ENCODE data around the gene ANAPC13.

Gene ANAPC13

GRCh38 chr3:134485718-134486576, at the start of gene ANAPC13, which contains the start of gene CEP63:
ANAPC13 (minus strand) TSS chr3:134485985; CDS start chr3:134482904, 3,081 bp downstream.
CEP63 (plus strand) TSS chr3:134486057; CDS start chr3:134495321, 9,264 bp downstream.
- peak; percentile 95 for DNase-seq

DNA sequence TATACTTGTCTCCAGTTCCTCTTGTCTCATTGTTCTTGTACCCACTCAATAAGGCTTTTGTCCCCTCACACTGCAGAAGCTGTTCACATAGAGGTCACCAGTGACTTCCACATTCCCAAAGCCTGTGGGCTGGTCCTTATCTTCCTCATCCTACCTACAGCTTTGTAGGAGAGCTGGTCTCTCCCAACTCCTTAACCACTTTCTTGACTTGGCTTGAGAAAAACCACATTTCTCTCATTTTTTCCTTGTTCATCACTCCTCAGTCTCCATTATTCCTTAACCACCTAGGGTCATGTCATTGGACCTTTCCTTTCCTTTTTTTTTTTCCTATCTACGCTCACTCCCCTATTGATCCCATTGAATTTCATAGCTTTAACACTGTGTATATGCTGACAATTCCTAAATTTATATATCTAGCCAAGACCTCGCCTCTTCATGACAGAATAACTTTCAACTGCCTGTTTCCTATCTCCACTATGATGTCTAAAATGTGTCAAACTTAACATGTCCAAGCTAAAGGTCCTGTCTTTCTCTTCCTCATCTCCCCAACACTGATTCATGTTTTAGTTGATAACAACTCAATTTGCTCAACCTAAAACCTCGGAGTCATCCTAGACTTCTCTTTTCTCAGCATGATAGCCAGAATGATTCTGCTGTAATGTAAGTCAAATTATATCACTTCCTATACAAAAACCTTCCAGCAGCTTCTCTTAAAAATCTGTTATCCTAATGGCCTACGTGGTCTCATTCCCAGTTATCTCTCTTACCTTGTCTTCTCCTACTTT, 49.6 kb upstream of the ANAPC13 start:
- no peak for DNase-seq

DNA sequence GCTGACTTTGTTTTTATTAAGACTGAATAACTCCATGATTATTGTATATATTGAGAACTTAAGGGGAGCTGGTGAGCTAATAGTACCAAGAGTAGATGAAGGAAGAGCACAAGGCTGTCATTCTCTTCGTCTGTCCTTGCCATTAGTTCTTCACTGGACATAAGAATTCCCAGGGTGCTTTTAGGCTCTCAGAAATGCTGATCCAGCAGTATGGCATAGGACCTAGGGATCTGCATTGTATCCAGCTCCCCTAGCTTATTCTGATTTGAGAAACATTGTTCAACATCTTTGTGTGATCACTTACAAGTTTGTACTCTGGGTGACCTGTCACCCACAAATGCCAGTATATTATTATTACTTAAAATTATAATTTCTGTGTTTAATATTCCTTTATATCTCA, 47.7 kb upstream of the ANAPC13 start:
- DNase-seq: no peak

- DNase-seq: no peak
Observed at GRCh38 chr3:134527538-134528186, 41.9 kb upstream of the ANAPC13 start.

GRCh38 chr3:134527037-134527436, 41.3 kb upstream of the ANAPC13 start:
- peak; percentile 19 for DNase-seq

DNA sequence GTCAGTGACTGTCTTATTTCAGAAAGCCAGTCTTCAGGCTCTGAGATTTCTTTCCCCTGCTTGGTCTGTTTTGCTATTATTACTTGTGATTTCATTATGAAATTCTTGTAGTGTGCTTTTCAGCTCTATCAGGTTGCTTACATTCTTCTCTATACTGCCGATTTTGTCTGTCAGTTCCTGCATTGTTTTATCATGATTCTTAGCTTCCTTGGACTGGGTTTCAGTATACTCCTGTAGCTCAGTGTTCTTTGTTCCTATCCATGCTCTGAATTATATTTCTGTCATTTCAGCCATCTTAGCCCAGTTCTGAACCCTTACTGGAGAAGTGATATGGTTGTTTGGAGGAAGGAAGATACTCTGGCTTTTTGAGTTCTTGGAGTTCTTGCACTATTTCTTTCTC, 40.5 kb upstream of the ANAPC13 start:
- no peak for DNase-seq

- no peak for DNase-seq
Observed at GRCh38 chr3:134525293-134525692, 39.5 kb upstream of the ANAPC13 start.

DNA sequence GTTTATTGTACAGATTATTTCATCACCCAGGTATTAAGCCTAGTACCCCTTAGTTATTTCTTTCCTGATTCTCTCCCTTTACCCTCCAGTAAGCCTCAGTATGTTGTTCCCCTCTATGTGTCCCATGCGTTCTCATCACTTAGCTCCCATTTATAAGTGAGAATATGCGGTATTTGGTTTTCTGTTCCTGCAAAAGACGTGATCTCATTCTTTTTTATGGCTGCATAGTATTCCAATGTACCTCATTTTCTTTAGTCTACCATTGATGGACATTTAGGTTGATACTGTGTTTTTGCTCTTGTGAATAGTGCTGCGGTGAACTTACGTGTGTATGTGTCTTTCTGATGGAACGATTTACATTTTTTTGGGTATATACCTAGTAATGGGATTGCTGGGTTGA, 36.8 kb upstream of the ANAPC13 start:
- no peak for DNase-seq

GRCh38 chr3:134517791-134518190, 32.0 kb upstream of the ANAPC13 start:
- no peak for DNase-seq

DNA sequence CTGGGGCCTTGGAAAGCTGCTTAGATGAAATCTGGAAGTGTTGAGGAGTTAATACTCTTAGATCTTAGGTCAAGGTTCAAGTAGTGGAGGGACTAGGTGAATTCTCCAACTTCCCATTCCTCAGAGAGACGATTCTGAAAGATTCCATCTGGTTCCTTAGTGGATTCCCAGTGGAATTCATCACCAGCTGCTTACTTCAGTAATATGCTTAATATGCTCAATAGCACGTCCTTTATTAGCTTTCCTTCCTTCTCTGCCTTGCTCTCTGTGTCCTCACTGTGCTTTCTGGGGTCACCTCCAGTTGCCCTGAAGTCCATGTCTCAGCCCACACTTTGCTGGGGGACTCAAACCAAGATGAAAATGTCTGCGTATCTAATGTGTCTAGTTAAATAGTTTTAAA, 31.1 kb upstream of the ANAPC13 start:
- DNase-seq: no peak

DNA sequence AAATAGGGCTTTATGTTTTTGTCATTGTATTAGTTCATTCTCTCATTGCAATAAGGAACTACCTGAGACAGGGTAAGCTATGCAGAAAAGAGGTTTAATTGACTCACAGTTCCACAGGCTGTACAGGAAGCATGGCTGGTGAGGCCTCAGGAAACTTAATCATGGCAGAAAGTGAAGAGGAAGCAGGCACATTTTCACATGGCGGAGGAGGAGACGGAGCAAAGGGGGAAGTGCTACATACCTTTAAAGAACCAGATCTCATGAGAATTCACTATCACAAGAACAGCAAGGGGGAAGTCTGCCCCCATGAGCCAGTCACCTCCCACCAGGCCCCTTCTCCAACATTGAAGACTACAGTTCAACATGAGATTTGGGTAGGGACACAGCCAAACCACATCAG, 25.7 kb upstream of the ANAPC13 start:
- DNase-seq: no peak

DNA sequence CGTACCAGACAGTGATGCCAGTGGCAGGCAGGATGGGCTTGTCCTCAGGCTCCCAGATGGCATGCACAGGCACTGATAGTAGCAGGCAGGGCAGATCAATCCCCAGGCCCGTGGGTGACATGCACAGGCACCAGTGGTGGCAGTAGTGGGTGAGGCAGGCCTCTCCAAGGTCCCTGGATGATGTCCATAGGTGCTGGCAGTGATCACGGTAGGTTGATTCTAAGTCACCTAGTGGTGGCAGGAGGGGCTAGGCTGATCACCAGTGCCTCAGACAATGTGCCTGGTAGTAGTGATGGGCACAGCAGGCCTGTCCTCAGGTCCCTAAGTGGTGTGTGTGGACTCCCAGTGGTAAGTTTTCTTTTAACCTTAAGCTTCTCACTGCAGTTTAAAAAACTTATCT, 19.7 kb upstream of the ANAPC13 start:
- no peak for DNase-seq

DNA sequence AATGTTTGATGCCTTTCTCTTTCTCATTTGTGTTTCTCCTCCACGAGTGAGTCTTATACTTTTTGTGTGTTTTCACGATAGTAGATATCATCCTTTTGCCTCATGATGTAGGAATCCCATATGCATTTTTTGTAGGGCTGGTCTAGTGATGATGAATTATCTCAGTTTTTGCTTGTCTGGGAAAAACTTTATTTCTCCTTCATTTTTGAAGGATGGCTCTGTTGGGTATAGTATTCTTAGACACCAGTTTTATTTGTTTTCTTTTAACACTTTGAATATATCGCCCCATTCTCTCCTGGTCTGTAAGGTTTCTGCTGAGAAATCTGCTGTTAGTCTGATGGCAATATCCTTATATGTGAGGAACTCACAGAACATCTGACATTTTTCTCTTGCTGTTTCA, 18.3 kb upstream of the ANAPC13 start:
- no peak for DNase-seq

GRCh38 chr3:134503266-134503665, 17.5 kb upstream of the ANAPC13 start:
- no peak for DNase-seq

DNA sequence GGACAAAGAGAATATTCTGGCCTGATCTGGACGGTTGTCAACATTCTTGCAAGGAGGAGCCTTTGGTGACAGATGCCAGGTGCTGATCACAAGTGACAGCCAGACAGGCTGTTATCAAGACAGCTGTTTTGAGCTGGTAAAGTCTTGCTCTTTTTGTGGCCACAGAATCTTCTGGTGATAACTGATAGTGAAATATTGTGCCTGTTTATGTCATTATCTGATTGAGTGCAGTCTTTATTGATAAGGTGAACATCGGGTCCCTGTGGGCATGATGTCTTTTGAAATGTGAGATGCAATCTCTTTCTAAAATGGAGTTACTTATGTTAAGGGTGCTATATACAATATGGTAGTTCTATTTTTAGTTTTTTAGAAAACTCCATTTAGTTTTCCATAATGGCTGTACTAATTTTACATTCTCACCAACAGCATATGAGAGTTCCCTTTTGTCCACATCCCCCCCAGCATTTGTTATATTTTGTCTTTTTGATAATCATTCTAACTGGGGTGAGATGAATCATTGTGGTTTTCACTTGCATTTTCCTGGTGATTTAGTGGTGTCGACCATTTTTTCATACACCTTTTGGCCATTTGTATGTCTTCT, 10.8 kb upstream of the ANAPC13 start:
- DNase-seq: no peak

GRCh38 chr3:134495980-134496379, 10.2 kb upstream of the ANAPC13 start:
- DNase-seq: no peak

DNA sequence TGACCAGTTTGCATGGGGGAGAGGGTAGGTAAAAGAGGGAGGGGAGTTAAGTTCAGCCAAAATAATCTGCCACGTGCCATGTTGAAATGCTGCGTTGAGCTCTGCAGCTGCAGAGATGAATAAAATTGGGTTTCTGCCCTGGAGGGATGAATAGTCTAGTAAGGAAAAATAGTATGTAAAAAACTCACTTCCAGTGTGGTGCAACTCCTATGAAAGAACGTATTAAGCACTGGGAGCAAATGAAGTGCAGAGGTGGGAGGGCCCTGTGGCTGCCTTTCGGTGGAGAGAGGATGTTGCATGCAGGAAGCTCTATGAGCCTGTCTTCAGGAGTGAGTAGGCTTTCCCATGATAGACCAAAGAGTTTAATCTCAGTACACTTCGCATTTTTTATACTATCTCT, 8.7 kb upstream of the ANAPC13 start:
- DNase-seq: no peak

GRCh38 chr3:134487406-134487805, 1.6 kb upstream of the ANAPC13 start:
- DNase-seq: no peak

GRCh38 chr3:134486577-134487041, 824 bp upstream of the ANAPC13 start:
- no peak for DNase-seq

DNA sequence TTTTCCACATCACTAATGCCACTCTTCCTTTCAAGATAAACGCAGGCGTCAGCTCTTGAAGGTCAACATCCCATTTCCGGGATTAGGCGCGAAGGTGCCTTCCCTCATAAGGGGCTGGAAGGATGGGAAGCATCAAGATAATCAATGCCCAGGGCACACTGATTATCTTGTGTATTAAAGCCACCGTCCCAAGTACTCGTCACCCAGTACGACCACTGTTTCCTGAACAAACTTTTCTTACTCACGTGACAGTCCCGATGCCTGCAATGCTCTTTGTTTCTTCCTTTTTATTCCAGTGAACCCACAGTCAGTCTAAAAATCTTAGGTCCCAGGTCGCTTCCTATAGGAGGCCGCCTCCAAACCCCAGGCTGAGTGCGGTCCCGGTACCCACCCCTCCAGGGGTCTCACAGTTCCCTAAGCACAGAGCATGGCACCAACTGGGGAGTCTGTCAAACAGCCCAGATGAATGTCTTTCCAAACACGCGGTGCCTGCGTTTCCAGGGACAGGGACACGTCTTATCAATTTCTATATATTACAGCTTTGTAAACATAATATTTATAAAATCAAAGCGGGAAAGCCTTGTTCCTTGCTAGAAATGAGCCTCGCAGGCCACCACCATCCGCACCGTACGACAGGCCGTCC, 589 bp downstream of the ANAPC13 start:
- DNase-seq: no peak

DNA sequence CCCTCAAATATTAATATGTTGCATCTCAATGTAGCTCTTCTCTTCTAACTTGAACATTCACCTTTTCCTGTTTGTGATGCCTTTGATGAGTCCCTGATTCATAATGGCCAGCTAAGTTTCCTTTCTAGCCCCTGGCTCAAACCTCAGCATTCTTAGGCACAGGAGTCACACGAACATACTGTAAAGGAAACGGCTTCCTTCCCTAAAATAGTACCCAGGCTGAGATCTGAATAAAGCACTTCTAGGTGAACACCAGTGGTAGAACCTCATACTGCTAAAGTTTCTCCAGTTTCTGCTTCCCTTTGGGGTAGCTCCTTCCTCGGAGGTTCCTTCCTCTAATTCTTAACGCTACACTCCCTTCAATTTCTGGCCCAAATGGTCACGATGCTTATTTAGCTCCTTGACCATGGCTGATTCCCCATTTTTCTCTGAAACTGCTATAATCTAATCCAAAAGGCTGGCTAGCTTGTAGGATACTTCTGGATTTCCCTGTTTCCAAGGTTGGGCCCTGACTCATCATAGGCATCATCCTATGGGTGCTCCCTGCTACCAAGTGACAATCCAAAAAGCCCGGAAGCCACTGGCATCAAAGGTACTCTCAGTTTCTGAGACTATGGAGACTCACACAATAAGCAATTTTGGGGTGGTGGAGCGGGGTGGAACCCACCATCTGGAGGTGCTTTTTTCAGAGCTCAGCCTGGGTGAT, 2.4 kb downstream of the ANAPC13 start:
- no peak for DNase-seq

GRCh38 chr3:134482622-134483021, 3.2 kb downstream of the ANAPC13 start:
- no peak for DNase-seq

All from stimulated activated CD4-positive, alpha-beta T cell treated with anti-CD3 and anti-CD28 coated beads, Interleukin-1b, Interleukin-23, amount 100 ng/mL, for 48 hours (primary cell).